Endodermal cell (in vitro differentiated cells): Measurements from ENCODE around the gene OR7G3. TPM values are rescaled to one million over a fixed set of nuclear protein-coding genes. Genes with fewer than 3 reads are reported as not detected.

ENCODE experiments used
- DNase-seq: peaks from one replicate; pipeline ENCODE4 v3.0.0-alpha.2; 2017
- H3K27ac ChIP-seq: 2 replicates; pipeline ENCODE4 v1.5.1; 2013; ENCODE audit warnings: mild to moderate bottlenecking, low read depth, low read length, moderate library complexity
- H3K27me3 ChIP-seq: 2 replicates; pipeline ENCODE4 v1.6.1; 2013; ENCODE audit warnings: mild to moderate bottlenecking, low read length, moderate library complexity; ENCODE audit not compliant: insufficient read depth, control insufficient read depth, poor library complexity, severe bottlenecking
- H3K36me3 ChIP-seq: 2 replicates; pipeline ENCODE4 v1.7.0; 2013; ENCODE audit warnings: mild to moderate bottlenecking, low read length, moderate library complexity; ENCODE audit not compliant: control insufficient read depth, insufficient read depth
- H3K4me1 ChIP-seq: one replicate; pipeline ENCODE4 v1.7.0; 2013; ENCODE audit warnings: low read length; ENCODE audit not compliant: control insufficient read depth, insufficient read depth
- H3K4me3 ChIP-seq: 2 replicates; pipeline ENCODE4 v1.5.1; 2013; ENCODE audit warnings: mild to moderate bottlenecking, low read length, moderate library complexity
- H3K9ac ChIP-seq: 2 replicates; pipeline ENCODE4 v1.6.1; 2013; ENCODE audit warnings: mild to moderate bottlenecking, low read length, moderate library complexity; ENCODE audit not compliant: poor library complexity, severe bottlenecking; ENCODE audit errors: extremely low read depth
- H3K9me3 ChIP-seq: 2 replicates; pipeline ENCODE4 v1.6.1; 2013; ENCODE audit warnings: mild to moderate bottlenecking, low read length, moderate library complexity; ENCODE audit not compliant: control insufficient read depth
- H3K27ac Mint-ChIP-seq: 2 replicates; pipeline ENCODE4 v1.8.0; 2020; ENCODE audit warnings: mixed read lengths
- H3K27me3 Mint-ChIP-seq: 2 replicates; pipeline ENCODE4 v1.8.0; 2021; ENCODE audit warnings: mild to moderate bottlenecking, mixed read lengths; ENCODE audit not compliant: insufficient read depth
- H3K36me3 Mint-ChIP-seq: 2 replicates; pipeline ENCODE4 v1.8.0; 2020; ENCODE audit warnings: low read depth, mixed read lengths
- H3K4me1 Mint-ChIP-seq: 2 replicates; pipeline ENCODE4 v1.8.0; 2020; ENCODE audit warnings: mixed read lengths
- H3K4me3 Mint-ChIP-seq: 2 replicates; pipeline ENCODE4 v1.8.0; 2020; ENCODE audit warnings: mild to moderate bottlenecking, moderate library complexity, mixed read lengths
- H3K9me3 Mint-ChIP-seq: 2 replicates; pipeline ENCODE4 v1.8.0; 2020; ENCODE audit warnings: mild to moderate bottlenecking, mixed read lengths
- CTCF ChIP-seq: fragments of 200-600 bp; sonication (generic); conservative IDR thresholded peaks from 2 replicates; pipeline ENCODE4 v1.5.0; 2021; ENCODE audit warnings: antibody characterized with exemption, mild to moderate bottlenecking
- WGBS, 2 experiments: methylation state at CpG; one replicate each; pipeline versions ENCODE4 v1.1.5 to v1.1.7; 2013; ENCODE audit warnings: missing lambda C conversion rate in 2 of 2, mixed read lengths in 1 of 2; ENCODE audit not compliant: insufficient coverage in 1 of 2, insufficient read length in 1 of 2; 5-methylcytosine and 5-hydroxymethylcytosine counted together
- total RNA-seq, 2 donors: library from RNA; stranded (reverse); fragmentation: NEBNext Ultra II Directional in 1 of 2; extraction: Animal tissue kit (Norgen Biotek cat#: 25700) in 1 of 2; gene quantifications; 2 replicates in 1 of 2; 3 replicates in 1 of 2; pipeline ENCODE4 v1.2.1, GENCODE V29; 2021

Gene OR7G3
- total RNA-seq, 2 donors from 2014 or later = not detected

GRCh38 chr19:9140159-9140874, 13.6 kb upstream of the OR7G3 start, which contains the start of gene ZNF317:
TSS of gene ZNF317 (plus strand) at chr19:9140397. CDS start at chr19:9156017, 15,620 bp downstream.
- TF ChIP-seq CTCF = no peak
- H3K27me3 Mint-ChIP-seq = peaks cover 2% of the 10 kb centered on the region
- WGBS, 2 experiments = 0% methylated on average over 23 to 43 of the region's 43 CpGs

GRCh38 chr19:9139609-9140158, 12.9 kb upstream of the OR7G3 start:
- Mint-ChIP-seq H3K4me1 (peaks cover 3% of the 10 kb centered on the region), H3K9me3 (peaks cover 18% of the 10 kb centered on the region), H3K36me3 (peaks cover 29% of the 10 kb centered on the region), H3K4me3 (peak overlapping the region; percentile 99), H3K27me3 (peaks cover 2% of the 10 kb centered on the region), H3K27ac (peak overlapping the region; percentile 75)
- TF ChIP-seq CTCF = no peak
- Histone ChIP-seq H3K4me3 (peak overlapping the region; percentile 100), H3K9ac (peak overlapping the region; percentile 96), H3K4me1 (no peaks in the 10 kb centered on the region), H3K36me3 (peaks cover 28% of the 10 kb centered on the region), H3K27ac (no peak overlapping the region), H3K27me3 (no peaks in the 10 kb centered on the region), H3K9me3 (peaks cover 26% of the 10 kb centered on the region)
- WGBS, 2 experiments = 47 to 61% methylated on average over 5 to 7 of the region's 8 CpGs
- DNase-seq = no peak

More at GRCh38 chr19:9140159-9140874, 13.6 kb upstream of the OR7G3 start, which contains the start of gene ZNF317:
- H3K27me3 ChIP-seq = no peaks in the 10 kb centered on the region
- peak within 1 kb of the TSS; percentile 98 for H3K27ac Mint-ChIP-seq
- H3K36me3 ChIP-seq = peaks cover 34% of the 10 kb centered on the region
- peak within 1 kb of the TSS; percentile 96 for H3K9ac ChIP-seq
- H3K4me3 ChIP-seq = peak within 1 kb of the TSS; percentile 100
- peaks cover 3% of the 10 kb centered on the region for H3K4me1 Mint-ChIP-seq
- peak within 1 kb of the TSS; percentile 99 for H3K4me3 Mint-ChIP-seq
- H3K9me3 Mint-ChIP-seq = peaks cover 24% of the 10 kb centered on the region
- DNase-seq = peak; percentile 95
- no peaks in the 10 kb centered on the region for H3K4me1 ChIP-seq
- peaks cover 32% of the 10 kb centered on the region for H3K9me3 ChIP-seq
- peak within 1 kb of the TSS; percentile 26 for H3K27ac ChIP-seq
- H3K36me3 Mint-ChIP-seq = peaks cover 35% of the 10 kb centered on the region

GRCh38 chr19:9132422-9132821, 5.7 kb upstream of the OR7G3 start:
- Histone ChIP-seq H3K9me3 (peaks cover 10% of the 10 kb centered on the region), H3K36me3 (no peaks in the 10 kb centered on the region), H3K9ac (no peak overlapping the region), H3K27me3 (no peaks in the 10 kb centered on the region), H3K27ac (no peak overlapping the region), H3K4me1 (no peaks in the 10 kb centered on the region), H3K4me3 (no peak overlapping the region)
- Mint-ChIP-seq H3K4me3 (no peak overlapping the region), H3K27ac (no peak overlapping the region), H3K9me3 (peaks cover 27% of the 10 kb centered on the region), H3K36me3 (no peaks in the 10 kb centered on the region), H3K27me3 (peaks cover 2% of the 10 kb centered on the region), H3K4me1 (no peaks in the 10 kb centered on the region)
- 72 to 84% methylated on average over 4 to 5 of the region's 5 CpGs for WGBS, 2 experiments
- TF ChIP-seq CTCF = no peak
- DNase-seq = no peak
